GM12873 (cell line): ENCODE data around the gene CDH4.

ENCODE experiments used
- TF ChIP-seq, protein P1 (sequence below): IDR thresholded peaks from 2 replicates; pipeline ENCODE4 v1.5.1; 2012; ENCODE audit warnings: low read depth, mild to moderate bottlenecking, moderate library complexity, low read length, control low read depth; ENCODE audit not compliant: insufficient read depth; ENCODE audit errors: missing control alignments

CDH4 gene

DNA sequence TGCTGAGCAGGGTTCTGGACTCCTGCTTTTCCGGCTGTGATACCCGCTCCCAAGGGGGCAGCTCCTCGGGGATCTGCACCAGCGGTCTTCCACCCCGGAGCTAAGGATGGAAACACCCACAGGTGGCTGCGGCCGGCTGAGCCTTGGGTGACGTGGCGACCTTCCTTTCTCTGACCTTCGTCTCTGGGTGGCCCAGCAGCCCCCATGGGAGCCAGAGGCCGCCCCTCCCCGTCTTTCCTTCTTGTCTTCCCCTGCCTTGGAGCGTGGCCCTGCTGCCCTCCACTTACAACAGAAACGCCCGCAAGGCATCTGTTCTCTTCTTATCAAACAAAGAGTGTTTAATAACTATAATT is 407.9 kb downstream of the CDH4 start:
- TF ChIP-seq, protein P1, sequence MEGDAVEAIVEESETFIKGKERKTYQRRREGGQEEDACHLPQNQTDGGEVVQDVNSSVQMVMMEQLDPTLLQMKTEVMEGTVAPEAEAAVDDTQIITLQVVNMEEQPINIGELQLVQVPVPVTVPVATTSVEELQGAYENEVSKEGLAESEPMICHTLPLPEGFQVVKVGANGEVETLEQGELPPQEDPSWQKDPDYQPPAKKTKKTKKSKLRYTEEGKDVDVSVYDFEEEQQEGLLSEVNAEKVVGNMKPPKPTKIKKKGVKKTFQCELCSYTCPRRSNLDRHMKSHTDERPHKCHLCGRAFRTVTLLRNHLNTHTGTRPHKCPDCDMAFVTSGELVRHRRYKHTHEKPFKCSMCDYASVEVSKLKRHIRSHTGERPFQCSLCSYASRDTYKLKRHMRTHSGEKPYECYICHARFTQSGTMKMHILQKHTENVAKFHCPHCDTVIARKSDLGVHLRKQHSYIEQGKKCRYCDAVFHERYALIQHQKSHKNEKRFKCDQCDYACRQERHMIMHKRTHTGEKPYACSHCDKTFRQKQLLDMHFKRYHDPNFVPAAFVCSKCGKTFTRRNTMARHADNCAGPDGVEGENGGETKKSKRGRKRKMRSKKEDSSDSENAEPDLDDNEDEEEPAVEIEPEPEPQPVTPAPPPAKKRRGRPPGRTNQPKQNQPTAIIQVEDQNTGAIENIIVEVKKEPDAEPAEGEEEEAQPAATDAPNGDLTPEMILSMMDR = no peak

DNA sequence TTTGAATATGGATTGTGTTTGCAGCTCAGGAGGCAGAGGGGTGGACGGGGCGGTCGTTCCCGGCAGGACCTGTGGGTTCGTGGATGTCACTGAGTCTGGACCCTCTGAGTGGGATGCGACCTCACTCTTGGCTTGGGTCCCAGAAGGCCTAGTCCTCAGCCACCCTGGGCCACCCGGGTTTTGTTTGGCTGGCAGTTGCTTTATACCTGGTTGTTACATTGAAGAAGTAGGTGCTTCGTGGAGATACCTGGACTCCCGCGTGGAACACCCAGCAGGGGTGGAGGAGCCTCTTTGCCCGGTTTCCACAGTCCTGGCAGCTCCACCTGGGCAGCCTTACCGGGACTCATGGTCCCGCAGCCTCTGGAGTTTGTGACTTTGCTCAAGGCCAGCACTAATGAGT is 408.5 kb downstream of the CDH4 start:
- TF ChIP-seq, protein P1 = no peak

DNA sequence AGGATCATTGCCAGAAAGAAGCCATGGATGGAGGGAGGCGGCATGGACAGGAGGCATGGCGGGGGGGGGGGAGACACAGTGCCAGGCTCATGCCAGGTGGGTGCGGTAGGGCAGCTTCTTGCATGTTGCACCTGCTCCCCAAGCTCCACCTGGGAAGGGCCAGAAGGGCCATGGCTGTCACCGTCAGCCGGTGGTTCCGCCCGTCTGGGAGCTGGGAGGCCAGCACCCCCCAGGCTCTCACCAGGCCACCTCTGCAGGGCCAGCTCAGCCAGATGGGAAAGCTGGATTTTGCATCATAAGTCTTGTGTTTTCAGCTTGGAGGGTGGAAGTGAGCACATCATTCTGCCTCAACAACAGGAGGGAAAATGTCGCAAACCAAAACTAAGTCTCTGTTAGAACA is 409.0 kb downstream of the CDH4 start:
- TF ChIP-seq, protein P1 = no peak

DNA sequence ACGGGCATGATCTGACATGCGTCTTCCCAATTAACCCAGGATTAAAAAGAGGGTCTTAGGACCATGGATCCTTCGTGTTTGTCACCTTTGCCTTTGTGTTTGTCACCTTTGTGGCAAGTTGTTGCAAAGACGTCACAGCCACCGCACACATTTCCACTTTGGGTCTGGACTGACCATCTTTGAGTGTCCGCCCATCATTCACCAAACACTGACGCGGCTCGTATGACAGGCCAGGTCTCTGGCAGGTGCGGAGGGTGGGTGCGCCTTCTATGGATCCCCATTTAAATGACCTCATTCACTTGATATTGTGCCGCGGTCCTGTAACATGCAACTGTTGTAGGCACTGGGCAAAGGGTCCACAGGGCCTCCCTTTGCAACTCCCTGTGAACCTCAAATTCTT is 409.5 kb downstream of the CDH4 start:
- TF ChIP-seq, protein P1 = no peak

DNA sequence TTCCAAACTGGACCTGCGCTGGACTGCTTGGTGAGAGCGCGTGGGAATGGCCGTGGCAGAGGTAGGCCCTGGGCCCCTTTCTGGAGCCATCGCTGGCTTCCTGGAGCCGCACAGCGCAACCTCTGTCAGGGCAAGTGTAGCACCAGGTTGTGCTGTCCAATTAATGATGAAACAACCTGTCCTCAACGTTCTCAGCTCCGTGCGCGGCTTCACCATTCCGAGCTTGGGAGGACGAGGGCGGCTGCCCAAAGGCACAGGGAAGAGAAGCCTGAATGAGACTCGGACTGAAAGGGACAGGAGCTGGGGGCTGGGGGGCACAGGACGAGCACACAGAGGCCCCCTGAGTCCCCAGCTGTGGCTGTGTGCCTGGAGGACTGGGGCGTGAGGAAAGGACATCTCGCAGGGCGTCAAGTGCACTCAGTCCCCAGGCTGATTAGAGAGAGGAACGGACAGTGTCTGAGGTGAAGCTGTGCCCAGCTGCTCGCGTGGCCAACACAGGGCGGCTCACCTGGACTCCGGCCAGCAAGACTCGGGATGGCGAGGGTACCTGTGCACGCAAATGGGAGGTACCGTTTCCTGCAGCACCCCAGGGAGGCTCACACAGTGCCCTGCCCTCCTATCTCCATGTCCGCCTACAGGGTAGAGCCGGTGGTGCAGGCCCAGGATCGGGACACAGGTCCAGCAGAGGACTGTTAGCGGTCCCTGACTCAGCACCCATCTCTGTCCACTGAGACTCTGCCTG is 410.3 kb downstream of the CDH4 start:
- TF ChIP-seq, protein P1 = no peak

DNA sequence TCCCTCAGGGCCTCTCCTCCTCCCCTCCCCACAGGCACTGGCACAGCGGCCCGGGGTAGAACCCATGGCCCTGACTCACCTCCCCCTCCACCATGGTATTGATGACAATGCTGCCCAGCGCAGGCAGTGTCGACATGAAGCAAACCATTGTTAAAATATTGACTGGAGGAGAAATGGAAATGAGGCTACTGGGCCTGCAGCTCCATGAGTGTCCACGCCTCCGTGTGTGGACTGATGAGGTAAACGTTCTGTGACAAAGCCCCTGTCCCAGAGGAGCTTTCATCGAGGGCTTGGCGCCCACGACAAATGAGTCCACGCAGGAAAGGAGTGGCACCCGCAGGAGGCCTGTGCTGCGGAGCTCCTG is 410.9 kb downstream of the CDH4 start:
- TF ChIP-seq, protein P1 = no peak

DNA sequence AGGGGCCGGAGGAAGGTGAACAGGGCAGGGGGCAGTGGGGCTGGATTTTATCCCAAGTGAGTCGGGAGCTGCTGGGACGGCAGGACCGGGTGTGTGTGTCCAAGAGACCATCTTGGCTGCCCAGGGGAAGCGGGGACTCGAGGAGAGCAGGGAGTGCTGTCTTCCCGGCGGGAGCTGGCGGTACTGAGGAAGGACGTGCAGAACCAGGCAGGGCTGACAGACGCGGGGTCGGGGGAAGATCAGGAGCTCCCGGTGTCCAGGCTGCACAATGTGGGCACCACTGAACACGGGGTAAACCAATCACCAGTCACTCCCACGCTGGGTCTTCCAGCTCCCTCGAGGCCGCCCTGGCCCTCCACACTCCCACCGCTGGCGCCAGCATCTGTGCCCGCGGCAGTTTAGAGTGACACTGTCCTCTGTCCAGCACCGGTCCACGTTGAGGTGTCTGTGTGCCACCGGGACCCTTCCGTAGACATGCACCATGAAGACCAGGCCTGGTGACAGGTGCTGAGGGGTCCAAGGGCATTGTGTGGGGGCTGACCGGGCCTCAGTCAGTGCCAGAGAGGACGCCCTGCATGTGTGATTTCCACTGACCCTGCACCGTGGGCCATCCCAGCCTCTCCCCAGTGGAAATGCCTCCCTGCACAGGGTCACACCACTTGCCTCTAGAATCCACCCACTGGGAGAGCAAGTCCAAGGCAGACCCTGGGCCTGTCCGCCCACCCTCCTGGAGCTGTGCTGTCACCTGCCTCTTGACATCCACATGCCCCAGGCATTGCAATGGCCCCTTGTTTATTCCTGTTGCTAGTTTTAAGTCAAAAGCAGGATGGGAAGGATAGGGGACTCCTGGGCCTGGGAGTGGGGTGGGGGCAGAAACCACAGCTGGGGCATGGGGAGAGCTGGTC is 411.7 kb downstream of the CDH4 start:
- TF ChIP-seq, protein P1 = no peak
